ENCODE results near the gene VPS26B.

VPS26B gene

GRCh38 chr11:134257101-134257500 is 32.6 kb downstream of the VPS26B start:
- no peak for DNase-seq (ENCODE audit: low read depth)

GRCh38 chr11:134258577-134258976 is 34.1 kb downstream of the VPS26B start:
- no peak for DNase-seq (ENCODE audit: low read depth)

GRCh38 chr11:134260503-134260902 is 36.0 kb downstream of the VPS26B start:
- DNase-seq (ENCODE audit: low read depth) = no peak

- DNase-seq (ENCODE audit: low read depth) = no peak
Measured at GRCh38 chr11:134260983-134261382, 36.5 kb downstream of the VPS26B start.

- DNase-seq (ENCODE audit: low read depth) = no peak
Measured at GRCh38 chr11:134261626-134262488, 37.4 kb downstream of the VPS26B start.

- no peak for DNase-seq (ENCODE audit: low read depth)
Measured at GRCh38 chr11:134264966-134265764, 40.7 kb downstream of the VPS26B start.

- no peak for DNase-seq (ENCODE audit: low read depth)
Measured at GRCh38 chr11:134266440-134266839, 42.0 kb downstream of the VPS26B start.

- no peak for DNase-seq (ENCODE audit: low read depth)
Measured at GRCh38 chr11:134266841-134267251, 42.4 kb downstream of the VPS26B start.

GRCh38 chr11:134267461-134267860 is 43.0 kb downstream of the VPS26B start:
- no peak for DNase-seq (ENCODE audit: low read depth)

- no peak for DNase-seq (ENCODE audit: low read depth)
Measured at GRCh38 chr11:134267966-134268365, 43.5 kb downstream of the VPS26B start.

GRCh38 chr11:134270250-134270714 is 45.8 kb downstream of the VPS26B start:
- no peak for DNase-seq (ENCODE audit: low read depth)

GRCh38 chr11:134271978-134272377 is 47.5 kb downstream of the VPS26B start:
- DNase-seq (ENCODE audit: low read depth) = no peak

GRCh38 chr11:134272381-134273316 is 48.2 kb downstream of the VPS26B start:
- DNase-seq (ENCODE audit: low read depth) = no peak

GRCh38 chr11:134273317-134273712 is 48.8 kb downstream of the VPS26B start:
- DNase-seq (ENCODE audit: low read depth) = no peak

GRCh38 chr11:134275188-134275533 is 50.7 kb downstream of the VPS26B start:
- no peak for DNase-seq (ENCODE audit: low read depth)

GRCh38 chr11:134275534-134276395 is 51.3 kb downstream of the VPS26B start, which contains the start of gene GLB1L3:
Gene GLB1L3, plus strand, starts transcription at chr11:134276379. Its CDS starts 362 bp downstream, at chr11:134276741.
- DNase-seq (ENCODE audit: low read depth) = peak; percentile 57

GRCh38 chr11:134276396-134277182 is 52.1 kb downstream of the VPS26B start:
- no peak for DNase-seq (ENCODE audit: low read depth)

- DNase-seq (ENCODE audit: low read depth) = no peak
Measured at GRCh38 chr11:134277183-134278001, 52.9 kb downstream of the VPS26B start.

- no peak for DNase-seq (ENCODE audit: low read depth)
Measured at GRCh38 chr11:134278356-134278755, 53.9 kb downstream of the VPS26B start.

Data from stimulated activated CD8-positive, alpha-beta memory T cell treated with anti-CD3 and anti-CD28 coated beads, Interleukin-12 subunit alpha, Interleukin-12 subunit beta, amount 100 ng/mL, for 4 hours (primary cell).